ENCODE measurements around the gene PSEN1. TPM values are rescaled to one million over a fixed set of nuclear protein-coding genes. Genes with fewer than 3 reads are reported as not detected.

Gene PSEN1
- total RNA-seq, 4 donors from 2014 or later = 101 to 221 (median 135) TPM

GRCh38 chr14:73211251-73212040, 75.1 kb downstream of the PSEN1 start:
- intact Hi-C loops (cut with DNase I; ENCODE audit: low total_unique reads) (no loop called here), in situ Hi-C loops (cut with MboI; ENCODE audit: low pct_ligation_motif_present in 1 of 4, low pct_unique_long_range_greater_than_20kb in 1 of 4, low sequenced_read_pairs in 3 of 4) (no loop called here)
- H3K9me3 ChIP-seq = no peaks in the 10 kb centered on the region
- no peak for DNase-seq
- WGBS, 2 donors (ENCODE audit: low coverage in 1 of 2) = 90 to 95% methylated on average over 4 to 7 of the region's 7 CpGs
- H3K27me3 ChIP-seq = no peaks in the 10 kb centered on the region
- no peak overlapping the region for H3K27ac ChIP-seq
- peaks cover 0 to 73% (median 28%) of the 10 kb centered on the region in 4 donors for H3K36me3 ChIP-seq
- H3K4me3 ChIP-seq = no peak overlapping the region
- no peaks in the 10 kb centered on the region for H3K4me1 ChIP-seq
- TF ChIP-seq POLR2A (IDR thresholded peaks at IDR 0.05) (no peak), POLR2AphosphoS5 (IDR thresholded peaks at IDR 0.05) (no peak), EP300 (IDR thresholded peaks at IDR 0.05; ENCODE audit: low read depth) (no peak), CTCF (IDR thresholded peaks at IDR 0.05) (no peak)

GRCh38 chr14:73216030-73216429, 79.7 kb downstream of the PSEN1 start:
- H3K36me3 ChIP-seq = peaks cover 0 to 76% (median 32%) of the 10 kb centered on the region in 4 donors

GRCh38 chr14:73217411-73217810, 81.1 kb downstream of the PSEN1 start:
- WGBS, 2 donors (ENCODE audit: low coverage in 1 of 2) = 91 to 100% methylated on average over 1 of the region's 1 CpG
- Histone ChIP-seq H3K4me1 (no peaks in the 10 kb centered on the region), H3K36me3 (peaks cover 0 to 65% (median 30%) of the 10 kb centered on the region in 4 donors), H3K27me3 (no peaks in the 10 kb centered on the region), H3K4me3 (no peak overlapping the region), H3K27ac (no peak overlapping the region), H3K9me3 (no peaks in the 10 kb centered on the region)
- TF ChIP-seq POLR2A (IDR thresholded peaks at IDR 0.05) = no peak
- TF ChIP-seq EP300 (IDR thresholded peaks at IDR 0.05; ENCODE audit: low read depth) = no peak
- no peak for TF ChIP-seq CTCF (IDR thresholded peaks at IDR 0.05)
- TF ChIP-seq POLR2AphosphoS5 (IDR thresholded peaks at IDR 0.05) = no peak
- intact Hi-C loops (cut with DNase I; ENCODE audit: low total_unique reads) = no loop called here
- DNase-seq = no peak
- in situ Hi-C loops (cut with MboI; ENCODE audit: low pct_ligation_motif_present in 1 of 4, low pct_unique_long_range_greater_than_20kb in 1 of 4, low sequenced_read_pairs in 3 of 4) = no loop called here

More at GRCh38 chr14:73216030-73216429, 79.7 kb downstream of the PSEN1 start:
- H3K4me1 ChIP-seq = no peaks in the 10 kb centered on the region
- 90 to 93% methylated on average over 2 of the region's 2 CpGs for WGBS, 2 donors (ENCODE audit: low coverage in 1 of 2)
- DNase-seq = no peak
- no peak for TF ChIP-seq EP300 (IDR thresholded peaks at IDR 0.05; ENCODE audit: low read depth)
- TF ChIP-seq POLR2AphosphoS5 (IDR thresholded peaks at IDR 0.05) = no peak
- TF ChIP-seq POLR2A (IDR thresholded peaks at IDR 0.05) = no peak
- TF ChIP-seq CTCF (IDR thresholded peaks at IDR 0.05) = no peak
- H3K27me3 ChIP-seq = no peaks in the 10 kb centered on the region
- in situ Hi-C loops (cut with MboI; ENCODE audit: low pct_ligation_motif_present in 1 of 4, low pct_unique_long_range_greater_than_20kb in 1 of 4, low sequenced_read_pairs in 3 of 4) (no loop called here), intact Hi-C loops (cut with DNase I; ENCODE audit: low total_unique reads) (no loop called here)
- H3K9me3 ChIP-seq = no peaks in the 10 kb centered on the region
- no peak overlapping the region for H3K4me3 ChIP-seq
- no peak overlapping the region for H3K27ac ChIP-seq

GRCh38 chr14:73220061-73220460, 83.8 kb downstream of the PSEN1 start:
- intact Hi-C loops (cut with DNase I; ENCODE audit: low total_unique reads) = no loop called here
- Histone ChIP-seq H3K27me3 (no peaks in the 10 kb centered on the region), H3K9me3 (no peaks in the 10 kb centered on the region), H3K4me3 (no peak overlapping the region), H3K4me1 (peaks cover 0 to 8% (median 0%) of the 10 kb centered on the region in 4 donors), H3K36me3 (peaks cover 0 to 46% (median 22%) of the 10 kb centered on the region in 4 donors), H3K27ac (no peak overlapping the region)
- 85 to 93% methylated on average over 3 to 4 of the region's 4 CpGs for WGBS, 2 donors (ENCODE audit: low coverage in 1 of 2)
- in situ Hi-C loops (cut with MboI; ENCODE audit: low pct_ligation_motif_present in 1 of 4, low pct_unique_long_range_greater_than_20kb in 1 of 4, low sequenced_read_pairs in 3 of 4) = no loop called here
- no peak for TF ChIP-seq CTCF (IDR thresholded peaks at IDR 0.05)
- no peak for TF ChIP-seq POLR2A (IDR thresholded peaks at IDR 0.05)
- no peak for TF ChIP-seq EP300 (IDR thresholded peaks at IDR 0.05; ENCODE audit: low read depth)
- no peak for TF ChIP-seq POLR2AphosphoS5 (IDR thresholded peaks at IDR 0.05)
- no peak for DNase-seq

All from transverse colon (tissue), 4 donors.